GM19238 (cell line): ENCODE data around the gene FBXL16.

Experiments used
- DNase-seq: peaks from one replicate; pipeline ENCODE4 v3.0.0; 2011; ENCODE audit warnings: low spot score; ENCODE audit not compliant: insufficient read length

The FBXL16 gene

DNA sequence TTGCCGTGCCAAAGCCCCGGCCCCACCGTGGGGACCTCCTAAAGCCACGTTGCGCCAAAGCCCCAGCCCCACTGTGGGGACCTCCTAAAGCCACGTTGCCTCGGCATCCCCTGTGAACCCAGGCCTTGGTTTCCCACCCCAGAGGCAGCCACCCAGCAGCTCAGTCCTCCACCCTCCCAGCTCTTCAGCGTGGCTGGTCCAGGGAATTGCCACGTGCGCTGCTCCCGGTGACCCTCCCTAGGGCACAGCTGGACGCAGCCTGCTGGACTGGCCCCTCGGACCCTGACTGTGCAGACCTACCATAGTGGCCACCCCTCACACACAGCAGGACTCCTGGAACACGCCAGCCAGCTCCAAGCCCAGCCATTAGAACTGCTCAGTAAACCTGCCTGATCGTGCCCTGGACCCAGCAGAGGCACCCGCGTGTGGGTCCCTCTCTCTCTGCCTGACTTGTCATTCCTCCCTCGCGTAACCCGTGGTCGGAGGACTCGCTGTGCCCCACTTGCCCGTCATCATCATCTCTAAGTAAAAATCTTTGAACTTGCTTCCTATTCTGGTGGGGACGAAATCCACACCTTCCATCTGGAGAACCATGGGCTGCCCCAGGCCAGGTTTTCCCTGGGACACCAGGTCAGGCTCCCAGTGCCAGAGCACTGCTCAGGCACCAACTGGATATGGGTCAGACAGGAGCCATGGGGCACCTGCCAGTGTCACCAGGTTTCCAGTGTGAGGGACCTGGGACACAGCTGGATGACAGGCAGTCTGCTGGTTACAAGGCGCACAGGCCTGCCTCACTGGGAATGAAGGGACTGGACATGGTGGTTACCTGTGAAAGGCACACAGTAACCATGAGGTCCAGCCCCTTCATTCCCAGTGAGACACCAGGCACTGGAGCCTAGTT, 29.6 kb upstream of the FBXL16 start:
- DNase-seq, result no peak

- DNase-seq, result no peak
These were observed 28.8 kb upstream of the FBXL16 start for GRCh38 chr16:734208-734980.

DNA sequence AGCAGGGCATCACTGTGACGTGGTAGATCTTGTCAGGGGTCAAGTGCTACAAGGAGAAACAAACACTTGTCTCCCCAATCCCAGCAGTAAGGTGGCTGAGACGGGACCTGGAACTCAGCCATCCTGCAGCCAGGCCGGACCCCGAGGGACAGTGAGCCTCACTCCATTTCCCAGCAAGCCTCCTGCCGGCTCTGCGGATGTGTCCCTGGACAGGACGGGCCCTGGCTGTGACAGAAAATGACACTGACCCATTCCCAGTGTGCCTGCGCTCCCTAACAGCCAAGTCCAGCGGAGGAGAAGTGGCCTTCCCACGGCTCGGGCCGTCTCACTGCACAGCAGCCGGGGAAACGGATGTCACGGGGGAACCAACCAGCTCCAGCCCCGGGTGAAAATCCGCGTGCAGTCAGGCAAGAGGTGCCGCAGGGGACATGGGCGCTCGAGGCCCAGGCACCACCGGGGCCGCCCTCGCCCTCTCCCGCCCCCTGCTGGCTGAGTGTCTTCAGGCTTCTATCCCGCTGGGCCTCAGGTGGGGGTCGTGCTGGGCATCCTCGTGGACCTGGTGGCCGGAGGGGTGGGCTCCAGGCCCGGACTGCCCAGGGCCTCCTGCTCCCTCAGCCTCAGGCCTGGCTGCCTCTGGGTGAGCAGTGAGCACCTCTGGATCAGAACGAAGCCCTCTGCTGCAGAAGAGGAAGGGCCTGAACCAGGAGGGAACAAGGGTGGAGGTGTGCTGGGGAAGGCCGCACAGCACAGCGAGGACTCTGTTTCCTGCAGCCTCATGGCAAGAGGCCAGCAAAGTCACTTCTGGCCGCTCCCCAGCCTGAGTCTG, 28.0 kb upstream of the FBXL16 start:
- no peak for DNase-seq

DNA sequence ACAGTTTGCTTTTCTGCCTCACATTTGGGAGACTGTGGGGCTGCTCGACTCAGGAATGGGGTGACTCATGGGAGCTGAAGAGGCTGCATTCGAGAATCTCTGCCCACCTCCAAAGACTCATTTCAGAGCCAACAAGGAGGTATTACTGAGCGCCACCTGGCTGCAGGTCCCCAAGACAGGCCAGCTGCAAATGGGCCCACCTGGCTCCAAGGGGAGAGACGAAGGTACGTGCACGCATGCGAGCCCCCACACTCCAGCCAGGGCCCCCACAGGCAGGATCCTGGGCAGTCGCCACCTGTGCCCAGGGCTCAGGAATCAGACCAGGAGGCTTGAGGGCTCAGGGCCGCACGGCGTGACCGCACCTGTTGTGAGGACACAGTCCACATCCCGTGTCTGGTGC, 27.3 kb upstream of the FBXL16 start:
- peak; percentile 0 for DNase-seq

- DNase-seq, result no peak
These were observed 26.7 kb upstream of the FBXL16 start for GRCh38 chr16:732332-732731.

DNA sequence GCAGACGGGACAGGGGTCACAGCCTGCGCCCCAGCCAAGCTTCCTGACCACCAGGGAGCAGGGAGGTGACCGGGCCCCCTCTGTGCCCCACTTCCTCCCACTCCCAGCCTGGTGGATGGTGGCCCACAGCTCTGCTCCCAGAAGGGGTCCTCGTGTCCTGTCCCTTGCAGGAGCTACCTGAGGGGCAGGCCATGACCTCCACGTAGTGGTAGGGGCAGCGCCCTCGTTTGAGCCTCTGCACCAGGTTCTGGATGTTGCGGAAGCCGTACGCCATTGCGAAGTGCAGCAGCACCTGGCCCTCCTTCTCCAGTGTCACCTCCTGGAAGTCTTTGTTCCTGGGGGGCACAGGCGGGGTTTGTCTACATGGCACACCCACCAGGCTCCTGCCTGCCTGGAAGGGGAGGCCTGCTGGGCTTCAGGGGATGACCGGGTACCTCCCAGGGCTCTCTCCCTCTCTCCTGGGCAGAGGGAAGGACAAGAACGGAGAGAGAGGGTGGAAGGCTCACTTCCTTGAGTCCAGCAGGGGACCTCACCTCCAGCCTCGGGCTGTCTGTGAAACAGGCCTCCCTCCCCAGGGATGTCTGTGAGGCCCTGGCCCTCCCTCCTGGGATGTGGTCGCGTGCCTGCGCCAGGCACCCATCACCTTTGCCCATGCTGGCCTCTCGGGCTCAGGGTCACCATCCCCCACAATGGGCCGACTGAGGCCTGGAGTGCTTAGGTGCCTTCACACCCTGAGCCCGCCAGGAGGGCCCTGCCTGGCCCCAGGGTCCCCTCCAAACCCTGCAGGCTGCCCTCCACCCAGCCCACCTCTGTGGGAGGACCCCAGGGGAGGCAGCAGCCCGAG, 25.3 kb upstream of the FBXL16 start:
- no peak for DNase-seq

DNA sequence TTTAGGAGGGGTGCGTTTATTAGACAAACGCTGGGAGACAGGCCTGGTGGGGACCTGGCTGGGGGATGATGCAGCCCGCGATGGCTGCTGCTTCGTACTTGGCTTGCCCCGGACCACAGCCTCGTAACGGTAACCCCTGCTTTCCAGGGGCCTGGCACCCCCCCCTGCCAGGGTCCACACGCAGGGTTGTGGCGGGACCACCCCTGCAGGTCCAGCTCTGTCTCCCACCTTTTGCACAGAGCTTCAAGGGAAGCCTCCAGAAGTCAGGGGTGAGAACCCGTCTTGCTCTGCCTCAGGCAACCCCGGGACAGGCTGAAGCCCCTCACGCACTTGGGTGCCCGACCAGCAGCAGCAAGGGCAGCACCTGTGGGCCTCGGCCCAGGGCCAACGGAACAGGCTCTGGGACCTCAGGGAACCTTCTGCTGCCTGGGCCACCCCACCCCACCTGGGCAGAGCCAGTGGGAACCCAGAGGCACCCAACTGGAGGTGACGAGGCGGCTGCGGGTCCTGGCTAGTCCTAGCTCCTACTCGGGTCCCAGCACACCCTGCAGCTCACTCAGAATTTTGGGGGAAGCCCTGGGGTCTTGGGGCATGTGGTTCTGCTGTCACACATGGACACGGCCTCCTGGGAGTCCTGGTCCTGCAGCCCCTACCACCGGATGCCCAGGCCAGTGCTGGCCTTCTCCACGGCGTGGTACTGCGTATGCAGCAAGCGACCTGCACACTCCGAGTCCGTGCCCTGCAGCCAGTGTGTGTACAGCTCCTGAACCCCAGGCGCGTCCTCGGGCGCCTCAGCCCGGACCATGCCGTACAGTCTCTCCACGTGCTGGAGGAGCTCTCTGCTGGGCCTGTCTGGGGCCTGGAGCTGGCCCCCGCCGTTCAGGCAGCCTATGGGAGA, 24.4 kb upstream of the FBXL16 start:
- DNase-seq, result no peak

DNA sequence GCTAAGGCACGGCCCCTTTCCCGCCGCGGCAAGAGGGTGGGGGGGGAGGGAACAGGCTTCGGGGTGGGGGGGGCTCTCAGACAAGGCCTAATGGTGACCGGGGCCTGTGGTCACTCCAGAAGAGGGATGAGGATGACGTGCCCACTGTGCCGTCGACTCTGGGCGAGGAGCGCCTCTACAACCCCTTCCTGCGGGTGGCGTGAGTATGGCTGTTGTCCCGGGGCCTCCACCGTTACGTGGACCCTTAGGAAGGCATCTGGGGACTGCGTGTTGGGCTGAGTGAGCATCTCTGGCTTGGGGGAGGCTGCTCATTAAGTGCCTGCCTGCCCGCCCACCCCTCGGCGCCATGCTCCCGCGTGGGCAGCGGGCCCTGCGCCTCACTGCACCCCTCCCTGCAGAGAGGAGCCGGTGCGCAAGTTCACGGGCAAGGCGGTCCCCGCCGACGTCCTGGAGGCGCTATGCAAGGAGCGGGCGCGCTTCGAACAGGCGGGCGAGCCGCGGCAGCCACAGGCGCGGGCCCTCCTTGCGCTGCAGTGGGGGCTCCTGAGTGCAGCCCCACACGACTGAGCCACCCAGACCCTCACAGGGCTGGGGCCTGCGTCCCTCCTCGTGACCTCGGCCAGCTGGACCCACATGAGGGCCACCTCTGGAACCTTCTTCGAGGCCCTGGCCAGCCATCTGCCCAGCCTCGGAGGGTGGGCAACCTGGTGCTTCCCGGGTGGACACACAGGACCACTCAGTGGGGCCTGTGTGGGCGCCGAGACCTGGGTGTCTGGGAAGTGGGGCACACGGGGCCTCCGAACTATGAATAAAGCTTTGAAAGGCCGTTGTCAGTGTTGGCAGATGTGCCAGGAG, 23.5 kb upstream of the FBXL16 start:
- no peak for DNase-seq

DNA sequence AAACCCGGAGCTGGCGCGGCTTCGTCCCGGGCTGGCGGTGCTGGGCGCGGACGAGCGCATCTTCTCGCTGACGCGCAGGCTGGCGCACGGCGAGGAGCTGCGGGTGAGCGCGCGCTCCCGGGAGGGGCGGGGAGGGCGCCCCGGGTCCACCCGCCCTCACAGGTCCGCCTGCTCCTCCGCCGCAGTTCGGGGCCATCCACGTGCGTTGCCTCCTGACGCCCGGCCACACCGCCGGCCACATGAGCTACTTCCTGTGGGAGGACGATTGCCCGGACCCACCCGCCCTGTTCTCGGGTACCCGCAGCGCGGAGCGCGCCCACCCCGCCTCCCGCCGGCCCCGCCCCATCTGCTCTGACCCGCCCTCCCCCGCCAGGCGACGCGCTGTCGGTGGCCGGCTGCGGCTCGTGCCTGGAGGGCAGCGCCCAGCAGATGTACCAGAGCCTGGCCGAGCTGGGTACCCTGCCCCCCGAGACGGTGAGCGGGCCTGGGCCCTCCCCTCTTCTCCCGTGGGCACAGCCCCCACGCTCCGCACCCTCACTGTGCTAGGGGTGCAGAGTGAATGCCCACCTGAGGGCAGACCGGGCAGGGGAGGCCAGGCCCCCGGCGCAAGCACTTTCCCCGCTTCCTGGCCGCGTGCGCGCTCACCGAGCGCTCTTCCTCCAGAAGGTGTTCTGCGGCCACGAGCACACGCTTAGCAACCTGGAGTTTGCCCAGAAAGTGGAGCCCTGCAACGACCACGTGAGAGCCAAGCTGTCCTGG, 22.7 kb upstream of the FBXL16 start:
- peak; percentile 88 for DNase-seq

DNA sequence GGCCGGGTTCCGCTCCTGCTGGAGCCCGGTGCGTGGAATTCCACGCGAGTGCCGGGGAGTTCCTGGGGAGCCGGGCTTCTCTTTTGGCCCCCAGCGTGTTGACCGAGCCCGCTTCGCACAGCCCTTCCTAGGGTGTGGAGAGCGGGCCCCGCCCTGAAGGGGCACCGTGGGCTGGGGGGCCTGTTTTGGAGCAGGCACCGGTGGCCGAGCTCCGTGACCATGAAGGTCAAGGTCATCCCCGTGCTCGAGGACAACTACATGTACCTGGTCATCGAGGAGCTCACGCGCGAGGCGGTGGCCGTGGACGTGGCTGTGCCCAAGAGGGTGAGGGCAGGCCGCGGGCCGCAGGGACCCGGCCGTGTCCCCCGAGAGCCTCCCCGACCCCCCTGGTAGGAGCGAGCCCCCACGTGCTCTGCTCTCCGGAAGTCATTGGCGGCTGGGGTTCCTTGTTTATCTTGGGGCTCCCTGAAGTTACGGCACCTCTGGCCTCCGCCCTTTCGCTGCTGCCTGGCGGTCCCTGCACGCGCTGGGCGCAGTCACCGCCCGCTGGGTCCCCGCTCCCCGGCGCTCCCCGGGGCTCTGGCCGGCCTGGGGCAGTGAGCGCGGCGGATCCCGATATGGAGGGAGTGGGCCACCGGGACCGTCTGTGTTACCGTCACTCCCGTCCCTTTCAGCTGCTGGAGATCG, 21.8 kb upstream of the FBXL16 start:
- DNase-seq, result peak; percentile 54

DNA sequence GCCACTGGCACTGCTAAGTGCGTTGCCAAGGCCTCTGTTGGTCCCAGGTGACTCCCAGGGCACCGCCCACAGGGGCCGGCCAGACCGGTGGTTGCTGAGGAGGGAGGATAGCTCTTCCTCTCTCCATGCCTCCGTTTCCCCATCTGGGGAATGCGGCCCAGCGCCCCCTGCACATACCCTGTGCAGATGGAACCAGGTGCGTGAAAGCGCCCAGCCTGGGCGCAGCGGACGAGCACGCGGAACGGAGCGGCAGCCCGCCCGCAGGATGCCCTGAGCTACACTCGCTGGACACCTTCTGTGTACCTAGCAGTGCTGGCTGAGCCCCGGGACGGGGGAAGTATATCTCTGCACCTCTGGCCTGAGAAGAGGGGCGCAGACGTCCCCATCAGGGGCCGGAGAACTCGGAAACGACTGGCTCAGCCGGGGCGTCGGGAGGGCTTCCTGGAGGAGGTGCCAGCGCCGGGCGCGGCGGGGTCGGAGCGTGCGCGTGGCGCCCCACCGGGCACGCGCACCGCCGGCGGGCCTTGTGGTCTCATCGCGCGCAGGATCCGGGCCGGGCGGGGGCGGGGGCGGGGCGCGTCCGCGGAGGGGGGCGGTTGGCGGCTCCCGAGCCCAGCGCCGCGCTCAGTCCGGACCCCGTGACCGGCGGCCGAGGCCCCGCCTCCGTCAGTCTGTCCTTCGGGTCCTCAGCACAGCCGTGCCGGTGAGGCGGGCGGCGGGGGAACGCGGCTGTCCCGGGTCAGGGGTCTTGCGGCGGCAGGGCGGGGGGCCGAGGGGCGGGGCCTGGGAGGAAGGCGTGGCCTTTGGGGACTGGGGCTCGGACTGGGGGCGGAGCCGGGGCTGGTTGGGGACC, 21.1 kb upstream of the FBXL16 start, which contains the start of the genes CCDC78 and HAGHL:
TSS of gene CCDC78 (minus strand) at position 6 of the 853 bp plus-strand sequence. CDS start 76 bp downstream, outside the sequence.
TSS of gene HAGHL (plus strand) at position 669 of the 853 bp plus-strand sequence. CDS start 404 bp downstream, outside the sequence.
- DNase-seq, result peak; percentile 88

- DNase-seq, result no peak
These were observed 20.5 kb upstream of the FBXL16 start for GRCh38 chr16:726188-726437.

DNA sequence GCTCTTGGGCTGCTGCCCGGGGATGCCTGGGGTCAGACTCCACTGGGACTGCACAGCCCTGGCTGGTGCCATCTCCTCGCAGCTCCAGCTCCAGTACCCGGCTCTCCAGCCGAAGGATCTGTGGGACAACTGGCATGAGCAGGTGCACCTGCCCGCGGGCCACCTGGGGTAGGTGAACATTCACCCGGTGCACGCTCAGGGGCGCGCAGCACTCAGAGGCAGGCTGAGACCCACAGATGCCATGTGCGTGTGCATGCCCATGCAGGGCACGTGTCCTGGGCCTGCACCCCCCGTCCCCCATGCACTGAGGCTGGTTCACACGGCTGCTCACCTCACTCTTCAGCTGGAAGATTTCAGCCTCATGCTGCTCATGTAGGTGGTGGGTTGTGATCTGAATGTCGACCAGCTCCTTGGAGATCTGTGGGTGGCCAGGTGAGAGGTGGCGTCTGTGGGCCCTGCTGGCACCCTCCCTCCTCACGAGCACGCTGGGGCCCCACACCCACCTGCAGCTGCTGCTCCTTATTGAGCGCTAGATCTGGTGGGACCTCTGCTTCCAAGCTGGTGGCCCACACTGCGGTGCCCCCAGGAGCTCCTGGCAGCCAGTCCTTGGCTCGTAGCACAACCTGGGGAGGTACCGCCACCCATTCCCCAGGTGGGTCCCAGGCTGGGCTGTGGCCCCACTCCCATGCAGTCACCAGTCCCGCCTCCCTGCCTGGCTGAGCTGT, 20.0 kb upstream of the FBXL16 start:
- DNase-seq, result no peak

- no peak for DNase-seq
These were observed 19.4 kb upstream of the FBXL16 start for GRCh38 chr16:725041-725376.

- DNase-seq, result no peak
These were observed 18.8 kb upstream of the FBXL16 start for GRCh38 chr16:724188-725040.
